Measurements from ENCODE around the gene CPSF3. TPM values are rescaled to one million over a fixed set of nuclear protein-coding genes. Genes with fewer than 3 reads are reported as not detected.

CPSF3 gene
- total RNA-seq, 2 donors from 2014 or later = 75.0 to 85.2 TPM

DNA sequence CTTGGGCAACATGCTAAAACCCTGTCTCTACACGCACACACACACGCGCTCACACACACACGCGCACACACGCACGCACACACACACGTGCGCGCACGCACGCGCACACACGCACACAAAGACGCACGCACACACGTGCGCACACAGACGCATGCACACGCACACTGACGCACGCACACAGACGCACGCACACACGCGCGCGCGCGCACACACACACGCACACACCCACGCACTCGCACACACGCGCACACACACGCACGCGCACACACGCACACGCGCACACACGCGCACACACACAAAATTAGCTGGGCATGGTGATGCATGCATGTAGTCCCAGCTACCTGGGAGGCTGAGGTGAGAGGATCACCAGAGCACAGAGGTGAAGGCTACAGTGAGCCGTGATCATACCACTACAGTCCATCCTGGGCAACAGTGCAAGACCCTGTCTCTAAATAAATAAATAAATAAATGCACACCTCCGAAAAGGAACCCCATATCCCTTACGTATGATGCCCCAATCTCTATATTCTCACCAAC, 42.8 kb downstream of the CPSF3 start:
- Mint-ChIP-seq H3K27ac (no peak overlapping the region), H3K4me1 (peaks cover 10% of the 10 kb centered on the region), H3K4me3 (no peak overlapping the region), H3K36me3 (ENCODE audit: low read depth) (peaks cover 35% of the 10 kb centered on the region), H3K27me3 (ENCODE audit: insufficient read depth) (no peaks in the 10 kb centered on the region), H3K9me3 (no peaks in the 10 kb centered on the region)
- Histone ChIP-seq H3K4me1 (ENCODE audit: control insufficient read depth, insufficient read depth, low read length) (no peaks in the 10 kb centered on the region), H3K27ac (ENCODE audit: low read depth, low read length) (no peak overlapping the region), H3K9ac (ENCODE audit: extremely low read depth, low read length, poor library complexity, severe bottlenecking) (no peak overlapping the region), H3K9me3 (ENCODE audit: control insufficient read depth, low read length) (no peaks in the 10 kb centered on the region), H3K4me3 (ENCODE audit: low read length) (no peak overlapping the region), H3K27me3 (ENCODE audit: control insufficient read depth, insufficient read depth, low read length, poor library complexity, severe bottlenecking) (no peaks in the 10 kb centered on the region), H3K36me3 (ENCODE audit: control insufficient read depth, insufficient read depth, low read length) (peaks cover 59% of the 10 kb centered on the region)
- 85 to 95% methylated on average over 4 to 42 of the region's 46 CpGs for WGBS, 2 experiments (ENCODE audit: insufficient coverage in 1 of 2, insufficient read length in 1 of 2)
- TF ChIP-seq, protein P1, sequence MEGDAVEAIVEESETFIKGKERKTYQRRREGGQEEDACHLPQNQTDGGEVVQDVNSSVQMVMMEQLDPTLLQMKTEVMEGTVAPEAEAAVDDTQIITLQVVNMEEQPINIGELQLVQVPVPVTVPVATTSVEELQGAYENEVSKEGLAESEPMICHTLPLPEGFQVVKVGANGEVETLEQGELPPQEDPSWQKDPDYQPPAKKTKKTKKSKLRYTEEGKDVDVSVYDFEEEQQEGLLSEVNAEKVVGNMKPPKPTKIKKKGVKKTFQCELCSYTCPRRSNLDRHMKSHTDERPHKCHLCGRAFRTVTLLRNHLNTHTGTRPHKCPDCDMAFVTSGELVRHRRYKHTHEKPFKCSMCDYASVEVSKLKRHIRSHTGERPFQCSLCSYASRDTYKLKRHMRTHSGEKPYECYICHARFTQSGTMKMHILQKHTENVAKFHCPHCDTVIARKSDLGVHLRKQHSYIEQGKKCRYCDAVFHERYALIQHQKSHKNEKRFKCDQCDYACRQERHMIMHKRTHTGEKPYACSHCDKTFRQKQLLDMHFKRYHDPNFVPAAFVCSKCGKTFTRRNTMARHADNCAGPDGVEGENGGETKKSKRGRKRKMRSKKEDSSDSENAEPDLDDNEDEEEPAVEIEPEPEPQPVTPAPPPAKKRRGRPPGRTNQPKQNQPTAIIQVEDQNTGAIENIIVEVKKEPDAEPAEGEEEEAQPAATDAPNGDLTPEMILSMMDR (conservative IDR thresholded peaks at IDR 0.05) = no peak
- DNase-seq = no peak

DNA sequence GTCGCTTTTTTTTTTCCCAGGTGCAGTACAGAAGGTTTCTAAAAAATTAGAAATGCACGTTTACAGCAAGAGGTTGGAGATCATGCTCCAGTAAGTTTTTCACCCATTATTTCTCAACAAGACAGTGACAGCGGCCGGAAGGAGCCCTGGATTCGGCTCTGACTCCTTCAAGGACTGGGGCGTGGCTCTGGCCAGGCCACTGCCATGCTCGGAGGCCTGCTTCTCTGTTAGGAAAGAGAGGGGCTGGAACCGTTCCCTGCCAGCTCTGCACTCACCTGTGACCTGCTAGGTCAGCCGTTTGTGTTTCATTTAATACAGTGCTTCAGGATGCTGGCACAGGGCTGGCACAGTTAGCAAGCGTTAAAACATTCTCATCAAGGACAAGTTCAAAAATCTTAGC, 44.2 kb downstream of the CPSF3 start:
- DNase-seq = no peak
- no peaks in the 10 kb centered on the region for H3K9me3 Mint-ChIP-seq
- Histone ChIP-seq H3K36me3 (ENCODE audit: control insufficient read depth, insufficient read depth, low read length) (peaks cover 59% of the 10 kb centered on the region), H3K27ac (ENCODE audit: low read depth, low read length) (no peak overlapping the region), H3K9me3 (ENCODE audit: control insufficient read depth, low read length) (no peaks in the 10 kb centered on the region), H3K4me1 (ENCODE audit: control insufficient read depth, insufficient read depth, low read length) (no peaks in the 10 kb centered on the region), H3K27me3 (ENCODE audit: control insufficient read depth, insufficient read depth, low read length, poor library complexity, severe bottlenecking) (no peaks in the 10 kb centered on the region), H3K4me3 (ENCODE audit: low read length) (no peak overlapping the region), H3K9ac (ENCODE audit: extremely low read depth, low read length, poor library complexity, severe bottlenecking) (no peak overlapping the region)
- H3K27me3 Mint-ChIP-seq (ENCODE audit: insufficient read depth) = no peaks in the 10 kb centered on the region
- TF ChIP-seq, protein P1 (conservative IDR thresholded peaks at IDR 0.05) = no peak
- no peak overlapping the region for H3K4me3 Mint-ChIP-seq
- H3K4me1 Mint-ChIP-seq = peaks cover 7% of the 10 kb centered on the region
- WGBS, 2 experiments (ENCODE audit: insufficient coverage in 1 of 2, insufficient read length in 1 of 2) = 91 to 94% methylated on average over 9 to 10 of the region's 10 CpGs
- H3K27ac Mint-ChIP-seq = no peak overlapping the region
- peaks cover 42% of the 10 kb centered on the region for H3K36me3 Mint-ChIP-seq (ENCODE audit: low read depth)

DNA sequence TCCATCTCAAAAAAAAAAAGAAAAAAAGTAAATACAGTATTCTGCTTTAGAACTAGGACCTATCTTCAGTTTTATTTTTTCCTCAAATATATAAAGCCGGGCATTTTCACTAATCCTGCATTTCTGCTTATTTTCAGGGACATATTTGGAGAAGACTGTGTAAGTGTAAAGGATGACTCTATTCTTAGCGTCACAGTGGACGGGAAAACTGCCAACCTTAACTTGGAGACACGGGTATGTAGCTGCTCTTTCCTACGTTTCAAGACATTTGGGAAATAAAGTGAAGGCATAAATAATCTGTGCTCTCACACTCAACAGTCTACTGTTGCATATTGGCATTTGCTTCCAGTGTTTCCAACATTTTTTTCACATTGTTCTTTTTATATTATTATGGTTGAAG, 47.8 kb downstream of the CPSF3 start:
- Histone ChIP-seq H3K9ac (ENCODE audit: extremely low read depth, low read length, poor library complexity, severe bottlenecking) (no peak overlapping the region), H3K9me3 (ENCODE audit: control insufficient read depth, low read length) (peaks cover under 1% of the 10 kb centered on the region), H3K4me3 (ENCODE audit: low read length) (no peak overlapping the region), H3K36me3 (ENCODE audit: control insufficient read depth, insufficient read depth, low read length) (peaks cover 43% of the 10 kb centered on the region), H3K27me3 (ENCODE audit: control insufficient read depth, insufficient read depth, low read length, poor library complexity, severe bottlenecking) (no peaks in the 10 kb centered on the region), H3K4me1 (ENCODE audit: control insufficient read depth, insufficient read depth, low read length) (no peaks in the 10 kb centered on the region), H3K27ac (ENCODE audit: low read depth, low read length) (no peak overlapping the region)
- peaks cover 36% of the 10 kb centered on the region for H3K36me3 Mint-ChIP-seq (ENCODE audit: low read depth)
- H3K4me3 Mint-ChIP-seq = no peak overlapping the region
- no peaks in the 10 kb centered on the region for H3K27me3 Mint-ChIP-seq (ENCODE audit: insufficient read depth)
- TF ChIP-seq, protein P1 (conservative IDR thresholded peaks at IDR 0.05) = no peak
- no peak overlapping the region for H3K27ac Mint-ChIP-seq
- DNase-seq = no peak
- peaks cover 2% of the 10 kb centered on the region for H3K9me3 Mint-ChIP-seq
- H3K4me1 Mint-ChIP-seq = peaks cover 10% of the 10 kb centered on the region
- 98% methylated on average over 4 to 5 of the region's 5 CpGs for WGBS, 2 experiments (ENCODE audit: insufficient coverage in 1 of 2, insufficient read length in 1 of 2)

All from endodermal cell (in vitro differentiated cells).